Islet precursor cell (in vitro differentiated cells): ENCODE results near the gene MVB12B.

ENCODE experiments used
- DNase-seq: peaks from one replicate; pipeline ENCODE4 v3.0.0-alpha.2; 2018

The MVB12B gene

GRCh38 chr9:126510564-126510963, 183.9 kb downstream of the MVB12B start:
- no peak for DNase-seq

- no peak for DNase-seq
Measured at GRCh38 chr9:126511411-126511810, 184.8 kb downstream of the MVB12B start.

DNA sequence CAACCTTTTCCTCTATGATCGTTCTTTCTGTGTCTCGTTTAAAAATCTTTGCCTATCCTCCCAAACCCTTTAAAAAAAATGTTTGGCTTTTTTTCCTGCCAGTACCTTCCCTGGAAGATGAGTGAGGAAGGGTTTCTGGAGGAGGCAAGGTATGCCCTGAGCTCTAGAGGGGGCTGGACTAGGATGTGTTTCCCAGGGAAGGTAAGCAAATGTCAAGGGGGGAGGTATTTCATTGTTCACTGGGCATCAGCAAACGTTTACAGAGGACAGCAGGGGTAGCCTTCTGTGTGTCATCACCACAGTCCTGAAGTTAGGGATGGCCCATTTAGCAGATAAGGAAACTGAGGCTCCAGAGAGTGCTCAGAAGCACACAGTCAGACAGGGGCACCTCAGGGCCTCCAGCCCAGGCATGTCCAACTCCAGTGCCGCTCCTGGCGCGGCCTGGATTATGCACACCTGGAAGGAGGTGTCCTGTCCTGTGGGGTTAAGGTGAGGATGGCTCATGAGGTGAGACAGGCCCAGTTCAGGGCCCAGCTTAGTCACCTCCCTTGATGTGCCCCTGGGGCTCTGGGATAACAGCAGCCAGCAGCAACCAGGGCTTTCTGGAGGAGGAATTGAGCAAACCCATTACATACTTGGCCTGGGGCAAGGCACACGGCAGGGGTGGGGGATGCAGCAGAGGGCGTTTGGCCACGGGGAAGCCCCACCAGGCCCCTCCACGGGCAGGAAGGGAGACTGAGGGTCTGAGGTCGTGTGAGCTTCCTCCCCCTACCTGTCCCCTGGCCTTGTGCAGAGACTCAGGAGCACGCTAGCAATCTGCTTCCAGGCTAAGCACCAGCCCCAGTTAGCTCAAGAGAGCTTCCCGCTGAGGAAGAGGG, 186.8 kb downstream of the MVB12B start:
- peak; percentile 95 for DNase-seq

DNA sequence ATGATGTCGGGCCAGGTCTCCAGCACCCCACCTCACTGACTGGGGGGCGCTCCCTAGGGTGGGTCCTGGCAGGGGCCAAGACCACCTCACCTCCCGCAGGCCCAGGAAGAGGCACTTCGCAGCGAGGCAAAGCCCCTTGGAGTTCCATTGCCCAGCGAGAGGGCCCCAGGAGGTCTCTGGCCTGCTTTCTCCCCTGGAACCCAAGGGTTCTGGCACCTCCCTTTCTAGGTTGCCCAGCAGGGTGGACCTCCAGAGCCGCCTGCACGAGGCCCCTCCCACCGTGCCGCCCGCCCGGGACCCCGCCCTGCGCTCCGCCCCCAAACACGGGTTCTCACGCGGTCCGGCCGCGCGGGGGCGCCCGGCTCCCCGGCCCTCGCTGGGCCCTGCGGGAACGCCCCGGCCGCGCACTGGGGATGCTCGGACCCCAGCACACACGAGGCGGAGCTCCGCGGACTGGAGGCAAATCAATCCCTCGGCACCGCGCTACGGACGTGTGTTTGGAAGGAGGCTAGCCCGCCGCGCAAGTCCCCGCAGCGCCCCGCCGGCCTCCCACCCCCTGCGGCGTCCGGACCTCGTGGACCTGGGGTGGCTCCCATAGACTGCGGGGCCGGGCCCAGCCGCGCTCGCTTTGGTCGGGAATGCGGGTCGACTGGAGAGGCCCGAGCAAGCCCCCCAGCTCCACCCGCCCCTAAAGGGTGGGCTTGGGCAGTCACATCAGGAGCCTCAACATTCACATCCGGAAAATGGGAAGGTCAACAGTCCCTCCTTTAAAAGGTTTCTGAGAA, 187.6 kb downstream of the MVB12B start:
- peak; percentile 91 for DNase-seq

GRCh38 chr9:126515001-126515872, 188.6 kb downstream of the MVB12B start:
- DNase-seq: no peak

GRCh38 chr9:126515873-126516505, 189.4 kb downstream of the MVB12B start:
- peak; percentile 54 for DNase-seq

DNA sequence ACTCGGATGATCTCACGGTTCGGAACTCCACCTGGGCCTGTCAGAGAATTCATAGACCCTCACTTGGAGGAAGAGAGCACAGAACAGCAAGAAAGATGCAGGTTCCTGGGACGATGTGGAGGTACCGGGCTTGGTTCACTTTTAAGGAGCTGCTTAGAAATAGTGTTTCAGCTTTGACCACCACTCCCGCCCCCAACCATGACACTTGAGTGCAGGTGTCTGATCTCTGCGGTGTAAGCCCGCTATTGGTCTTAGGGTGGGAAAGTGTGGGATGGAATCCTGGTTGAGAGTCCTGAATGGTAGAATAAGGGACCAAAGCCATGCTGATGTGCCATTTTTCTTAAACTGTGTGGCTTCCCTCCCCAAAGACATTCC, 189.9 kb downstream of the MVB12B start:
- no peak for DNase-seq

DNA sequence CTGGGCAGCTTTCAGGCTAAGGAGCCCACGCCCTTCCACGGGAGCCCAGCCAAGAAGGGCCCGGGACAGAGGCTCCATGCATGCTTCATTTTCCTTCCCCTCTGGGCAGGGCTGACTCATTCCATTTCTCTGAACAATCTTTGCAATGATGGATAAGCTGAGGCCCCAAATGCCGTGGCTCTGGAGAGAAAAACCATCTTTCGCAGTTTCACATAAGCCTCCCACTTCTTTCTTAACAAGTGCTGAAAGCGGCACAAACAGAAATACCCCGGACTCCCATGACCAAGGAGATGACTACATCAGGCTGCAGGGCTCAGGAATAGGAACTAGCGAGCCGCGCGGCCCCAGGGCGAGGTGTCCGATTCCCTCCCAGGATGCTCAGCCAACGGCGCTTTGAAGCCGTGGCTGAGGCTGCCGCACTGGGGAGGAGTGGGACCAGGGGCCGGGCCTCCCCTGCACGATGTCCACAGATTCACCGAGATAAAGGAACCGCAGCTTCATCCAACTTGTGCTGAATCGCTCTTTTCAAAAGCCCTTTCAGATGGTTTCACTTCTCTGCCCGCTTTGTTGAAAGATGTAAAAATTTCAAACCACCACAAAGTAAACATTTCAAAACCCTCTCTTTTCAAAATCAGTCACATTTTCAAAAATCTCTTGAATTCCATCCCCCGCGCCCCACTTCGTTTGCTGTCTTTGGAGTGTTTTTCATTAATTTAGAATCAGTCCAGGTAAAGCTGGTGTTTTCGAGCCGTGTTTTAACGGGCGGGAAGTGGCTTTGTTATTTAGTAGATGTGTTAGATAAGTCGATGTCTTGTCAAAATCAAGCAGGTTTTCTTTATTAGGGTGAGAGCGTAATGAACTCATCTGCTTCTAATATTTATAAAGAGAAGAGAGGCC, 190.6 kb downstream of the MVB12B start:
- peak; percentile 96 for DNase-seq

DNA sequence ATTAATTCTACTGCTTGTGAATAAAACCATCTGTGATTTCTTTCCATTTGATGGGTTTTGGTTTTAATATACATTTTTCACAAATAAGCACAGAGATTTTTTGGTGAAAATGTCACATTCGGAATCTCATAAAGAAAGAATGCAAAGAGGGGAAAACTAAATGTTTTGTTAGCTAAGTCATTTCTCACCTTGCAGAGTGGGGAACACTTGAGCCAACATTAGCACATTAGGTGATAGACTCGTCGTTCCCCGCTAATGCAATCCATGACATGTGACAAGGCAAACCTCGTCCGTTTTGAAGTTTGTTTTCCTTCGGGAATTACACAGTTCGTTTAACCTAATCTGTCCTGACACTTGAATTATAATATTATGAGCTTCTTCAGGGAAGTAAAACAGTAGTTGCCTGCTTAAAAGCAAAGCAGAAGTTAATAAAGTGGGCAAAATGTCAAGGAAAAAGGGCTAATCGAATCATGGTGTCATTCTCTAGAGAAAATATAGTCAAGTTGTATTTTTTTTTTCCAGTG, 191.3 kb downstream of the MVB12B start:
- DNase-seq: no peak

DNA sequence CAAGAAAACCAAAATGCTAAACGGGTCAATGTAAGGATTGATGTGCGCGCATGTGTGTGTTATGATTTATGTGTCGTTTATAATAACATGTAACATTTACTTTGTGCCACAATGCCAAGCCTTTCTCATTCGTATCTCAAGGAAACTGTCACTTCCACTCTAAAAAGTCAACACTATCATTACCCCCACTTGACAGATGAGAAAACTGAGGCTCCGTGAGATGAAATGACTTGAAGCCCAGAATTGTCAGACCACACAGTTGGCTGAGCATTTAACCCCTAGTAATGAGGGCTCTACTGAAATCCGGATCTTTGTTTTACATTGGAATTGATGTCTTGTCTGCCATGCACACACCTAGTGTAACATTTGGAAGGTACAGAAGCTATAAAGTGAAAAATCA, 192.1 kb downstream of the MVB12B start:
- DNase-seq: no peak

DNA sequence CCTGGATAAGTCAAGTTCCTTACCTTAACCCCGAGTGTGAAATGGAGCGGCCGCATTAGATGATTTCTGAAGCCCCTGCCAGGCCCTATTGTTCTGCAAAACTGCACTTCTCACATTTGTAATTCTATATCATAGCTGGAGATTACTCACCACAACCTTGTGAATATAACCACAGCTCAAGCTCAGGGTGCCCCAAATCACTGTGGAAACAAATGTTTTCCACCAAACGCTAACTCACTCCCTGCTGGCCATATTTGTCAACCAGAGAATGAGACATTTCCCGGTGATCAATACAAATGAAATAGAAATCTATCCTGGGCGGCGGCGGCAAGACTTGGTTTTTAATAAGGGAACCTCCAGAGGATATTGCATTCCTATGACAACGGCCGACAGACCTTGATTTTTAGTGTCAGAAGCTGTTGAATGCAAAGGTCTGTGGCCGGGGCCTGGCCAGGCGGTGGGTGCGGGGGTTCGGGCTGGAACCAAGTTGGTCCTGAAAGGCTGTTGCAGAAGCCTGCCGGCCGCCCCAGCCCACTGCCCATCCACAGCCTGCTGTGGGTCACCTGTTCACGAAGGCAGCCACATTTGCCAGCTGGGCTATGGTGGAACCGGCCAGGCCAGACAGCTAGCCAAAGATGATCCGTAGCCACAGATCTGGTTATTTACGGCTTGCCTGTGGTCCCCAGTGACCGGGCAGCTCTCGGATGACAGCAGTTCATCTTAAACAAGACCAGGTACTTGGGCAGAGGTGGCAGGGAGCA, 193.2 kb downstream of the MVB12B start:
- peak; percentile 52 for DNase-seq

GRCh38 chr9:126520453-126520852, 193.8 kb downstream of the MVB12B start:
- DNase-seq: no peak

DNA sequence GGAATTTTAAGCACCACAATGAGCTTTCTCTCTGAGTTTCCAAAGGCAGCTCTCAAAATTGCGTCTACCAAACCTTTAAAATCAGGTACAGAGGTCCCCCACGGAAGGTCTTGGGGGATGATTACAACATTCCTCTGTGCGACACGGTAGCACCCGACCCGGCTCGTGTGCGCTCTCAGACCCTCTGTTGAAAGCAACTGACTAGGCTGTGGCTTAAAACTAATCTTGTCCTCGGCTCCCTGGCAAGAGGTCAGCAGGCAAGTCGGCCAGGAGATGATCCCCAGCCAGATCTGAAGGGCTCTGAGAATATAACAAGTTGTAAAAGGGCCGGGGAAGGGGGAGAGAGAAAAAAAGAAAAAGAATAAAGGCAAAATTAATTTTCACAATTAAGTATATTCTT, 194.5 kb downstream of the MVB12B start:
- peak; percentile 53 for DNase-seq

DNA sequence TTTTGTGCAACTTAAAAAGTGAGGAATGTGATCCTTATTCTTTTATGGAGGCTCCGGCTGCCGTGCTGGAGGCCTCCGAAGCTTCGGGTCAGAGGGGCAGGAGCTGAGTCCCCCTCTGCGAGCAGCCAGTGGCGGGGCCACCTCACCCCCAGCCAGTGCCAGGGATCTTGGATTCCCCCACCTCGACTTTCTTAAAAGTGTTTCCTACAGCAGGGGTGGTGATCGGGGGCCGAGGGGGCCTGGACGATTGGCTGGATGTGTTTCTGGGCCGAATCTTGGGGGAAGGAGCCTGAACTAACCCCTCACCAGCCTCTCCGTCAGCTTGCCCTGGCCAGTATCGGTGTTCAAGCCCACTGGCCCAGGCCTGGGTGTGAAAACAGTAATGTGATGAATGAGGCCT, 194.9 kb downstream of the MVB12B start:
- DNase-seq: no peak

DNA sequence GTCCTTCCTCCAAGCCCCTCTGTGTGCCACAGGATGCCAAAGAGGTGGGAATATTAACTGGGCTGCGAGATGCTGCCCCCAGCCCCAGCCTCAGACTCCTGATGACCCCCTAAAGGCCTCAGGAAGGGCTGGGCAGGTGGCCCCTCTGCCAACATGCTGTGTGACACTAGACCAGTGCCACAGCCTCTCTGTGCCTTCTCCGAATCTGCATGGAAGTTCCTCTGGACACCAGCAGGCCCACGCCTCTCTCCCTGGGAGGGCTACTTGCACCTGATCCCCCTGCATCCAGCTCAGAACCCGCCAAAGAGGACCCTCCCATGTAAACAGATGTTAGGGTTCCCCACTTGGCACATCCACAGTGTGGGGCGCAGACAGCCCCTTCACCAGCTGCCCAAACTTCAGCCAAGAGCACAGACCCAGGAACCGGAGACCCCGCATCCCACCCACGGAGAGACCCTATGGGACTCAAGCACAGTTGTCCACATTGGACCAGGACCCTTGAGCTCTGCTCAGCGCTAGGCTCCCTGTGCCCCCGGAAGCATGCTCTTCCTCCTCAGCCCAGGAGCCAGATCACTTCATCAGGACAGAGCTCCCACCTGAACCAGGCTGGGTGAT, 195.5 kb downstream of the MVB12B start:
- DNase-seq: no peak

DNA sequence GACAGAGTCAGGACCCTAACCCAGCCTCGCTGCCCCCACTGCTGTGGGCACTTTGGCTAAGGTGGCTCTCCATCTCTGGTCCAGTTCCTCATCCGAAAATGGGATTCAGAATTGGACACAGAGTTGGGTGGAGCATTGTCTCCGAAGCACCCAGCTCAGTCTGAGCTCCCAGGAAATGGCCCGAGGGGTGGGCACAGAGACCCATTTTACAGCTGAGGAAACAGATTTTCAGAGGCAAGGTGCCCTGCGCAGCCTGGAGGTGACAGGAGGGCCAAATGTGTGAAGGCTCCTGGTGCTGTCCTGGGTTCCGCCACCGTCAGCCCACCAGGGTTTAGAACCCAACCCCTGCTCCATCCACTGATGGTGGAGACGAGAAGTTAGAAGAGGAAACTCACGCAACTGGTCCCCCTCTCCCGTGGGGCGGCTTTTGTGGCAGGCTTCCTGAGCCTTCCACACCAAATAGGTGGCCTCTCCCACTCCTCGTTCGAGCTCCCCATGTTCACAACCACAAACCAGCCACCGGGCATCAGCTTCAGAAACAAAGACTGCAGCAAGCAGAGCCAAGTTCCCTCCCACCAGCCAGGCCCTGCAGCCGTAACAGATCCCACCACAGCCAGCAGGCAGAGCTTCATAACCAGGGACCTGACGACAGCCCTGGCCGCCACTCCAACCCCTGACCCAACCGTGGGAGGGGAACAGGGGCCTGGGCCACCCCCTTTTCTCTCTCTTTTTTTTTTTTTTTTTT, 196.2 kb downstream of the MVB12B start:
- peak; percentile 72 for DNase-seq

DNA sequence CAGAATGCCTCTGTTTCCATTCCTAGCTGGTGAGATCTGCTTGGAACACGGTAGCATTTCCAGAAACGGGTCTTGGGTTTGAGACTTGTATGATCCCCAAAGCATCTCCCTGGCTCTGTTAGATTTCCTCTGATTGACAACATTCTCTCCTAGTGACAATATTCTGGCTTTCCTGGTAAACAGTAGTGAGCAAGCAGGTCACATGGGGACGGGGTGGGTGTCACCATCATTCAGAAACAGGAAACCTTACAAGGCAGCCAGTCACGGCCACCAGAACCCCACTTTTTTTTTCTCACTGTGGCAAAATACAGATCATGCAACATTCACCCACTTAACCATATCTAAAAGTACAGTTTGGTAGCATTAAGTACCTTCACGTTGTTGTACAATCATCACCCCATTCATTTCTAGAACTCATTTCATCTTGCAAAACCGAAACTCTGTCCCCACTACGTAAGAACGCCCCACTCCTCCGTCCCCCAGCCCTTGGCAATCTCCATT, 197.0 kb downstream of the MVB12B start:
- DNase-seq: no peak

- no peak for DNase-seq
Measured at GRCh38 chr9:126524353-126525077, 197.9 kb downstream of the MVB12B start.
